NCI-H2107 treated with DMSO at 0.1 percent for 48 hours (cell line): ENCODE data around the gene SAMD14.

Experiments
- DNase-seq: peaks from one replicate; lab custom pipeline; 2025; ENCODE audit not compliant: unreplicated experiment; lab: John Stamatoyannopoulos, UW

The SAMD14 gene

GRCh38 chr17:50097455-50097854, 32.5 kb downstream of the SAMD14 start:
- no peak for DNase-seq

- no peak for DNase-seq
These were observed 33.2 kb downstream of the SAMD14 start for GRCh38 chr17:50096758-50097157.

GRCh38 chr17:50096092-50096491, 33.9 kb downstream of the SAMD14 start:
- DNase-seq = no peak

GRCh38 chr17:50095626-50096037, 34.3 kb downstream of the SAMD14 start:
- DNase-seq = no peak

- DNase-seq = peak; percentile 80
These were observed 35.0 kb downstream of the SAMD14 start, which contains the start of gene PDK2 for GRCh38 chr17:50094753-50095619. TSS of gene PDK2 (plus strand) at chr17:50095351. CDS start at chr17:50095436, 85 bp downstream.

GRCh38 chr17:50094243-50094752, 35.7 kb downstream of the SAMD14 start:
- DNase-seq = peak; percentile 66

- no peak for DNase-seq
These were observed 36.2 kb downstream of the SAMD14 start for GRCh38 chr17:50093807-50094206.

GRCh38 chr17:50093246-50093645, 36.7 kb downstream of the SAMD14 start:
- DNase-seq = no peak

- no peak for DNase-seq
These were observed 38.1 kb downstream of the SAMD14 start for GRCh38 chr17:50091918-50092285.

- DNase-seq = no peak
These were observed 38.7 kb downstream of the SAMD14 start for GRCh38 chr17:50090971-50091917.

- DNase-seq = no peak
These were observed 39.9 kb downstream of the SAMD14 start for GRCh38 chr17:50090071-50090470.

GRCh38 chr17:50088952-50089825, 40.8 kb downstream of the SAMD14 start:
- no peak for DNase-seq

- no peak for DNase-seq
These were observed 42.0 kb downstream of the SAMD14 start for GRCh38 chr17:50087912-50088405.

GRCh38 chr17:50087246-50087911, 42.6 kb downstream of the SAMD14 start:
- peak; percentile 32 for DNase-seq

- DNase-seq = no peak
These were observed 48.2 kb downstream of the SAMD14 start for GRCh38 chr17:50081757-50082156.

GRCh38 chr17:50080827-50081226, 49.1 kb downstream of the SAMD14 start:
- no peak for DNase-seq

GRCh38 chr17:50080096-50080480, 49.9 kb downstream of the SAMD14 start:
- no peak for DNase-seq

- no peak for DNase-seq
These were observed 50.4 kb downstream of the SAMD14 start for GRCh38 chr17:50079334-50080095.

GRCh38 chr17:50078430-50078829, 51.5 kb downstream of the SAMD14 start:
- DNase-seq = no peak
